IPS DF 4.7 (cell line): ENCODE results near the gene AFF3.
"Not testable (repeated sequence)": the region's sequence is repeated elsewhere in the genome, so short reads cannot be mapped to it uniquely, and the experiment has no call there.

Experiments
- DNase-seq: peaks from one replicate; pipeline ENCODE4 v3.0.0-alpha.2; 2013; ENCODE audit warnings: low spot score; ENCODE audit errors: extremely low read depth

Gene AFF3

DNA sequence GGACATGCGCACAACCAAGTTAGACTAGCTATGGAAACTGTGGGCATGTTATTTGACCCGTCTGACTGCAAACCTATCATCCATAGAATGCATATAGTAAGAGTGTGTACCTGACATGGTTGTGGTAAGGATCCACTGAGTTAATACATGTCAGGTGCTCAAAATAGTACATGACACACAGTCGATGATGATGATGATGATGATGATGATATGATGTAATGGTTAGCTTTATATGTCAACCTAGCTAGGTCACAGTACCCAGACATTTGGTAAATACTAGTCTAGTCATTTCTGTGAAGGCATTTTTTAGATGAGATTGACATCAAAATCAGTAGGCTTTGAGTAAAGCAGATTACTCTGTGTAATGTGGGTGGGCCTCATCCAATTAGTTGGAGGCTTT, 204.1 kb downstream of the AFF3 start:
- DNase-seq = no peak

GRCh38 chr2:99936065-99936464, 206.3 kb downstream of the AFF3 start:
- no peak for DNase-seq

DNA sequence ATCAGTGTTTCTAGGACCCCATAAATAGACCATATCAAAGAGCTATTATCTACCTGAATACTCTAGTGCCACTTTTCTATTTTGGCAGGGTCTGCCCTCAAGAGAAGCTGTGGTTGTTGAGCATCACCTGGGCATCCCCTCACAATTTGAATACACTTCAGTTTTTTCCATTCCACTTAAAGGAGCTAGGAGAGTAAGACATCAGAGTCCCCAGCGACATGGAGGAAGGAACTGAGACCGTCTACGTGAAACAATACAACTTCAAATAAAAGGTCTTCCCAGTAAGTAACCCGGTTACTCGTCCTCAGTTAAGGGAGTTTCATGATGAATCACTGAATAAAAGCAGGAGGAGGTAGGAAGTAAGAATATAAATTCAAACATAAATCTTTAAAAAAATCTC, 206.7 kb downstream of the AFF3 start:
- no peak for DNase-seq

- no peak for DNase-seq
Measured at GRCh38 chr2:99933894-99934650, 208.3 kb downstream of the AFF3 start.

DNA sequence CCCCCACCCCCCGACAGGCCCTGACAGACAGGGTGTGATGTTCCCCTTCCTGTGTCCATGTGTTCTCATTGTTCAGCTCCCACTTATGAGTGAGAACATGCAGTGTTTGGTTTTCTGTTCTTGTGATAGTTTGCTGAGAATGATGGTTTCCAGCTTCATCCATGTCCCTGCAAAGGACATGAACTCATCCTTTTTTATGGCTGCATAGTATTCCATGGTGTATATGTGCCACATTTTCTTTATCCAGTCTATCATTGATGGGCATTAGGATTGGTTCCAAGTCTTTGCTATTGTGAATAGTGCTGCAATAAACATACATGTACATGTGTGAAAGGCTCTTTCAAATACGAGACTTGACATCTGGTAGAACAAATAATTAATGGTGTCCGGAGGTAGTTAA, 208.9 kb downstream of the AFF3 start:
- not testable (repeated sequence) for DNase-seq

DNA sequence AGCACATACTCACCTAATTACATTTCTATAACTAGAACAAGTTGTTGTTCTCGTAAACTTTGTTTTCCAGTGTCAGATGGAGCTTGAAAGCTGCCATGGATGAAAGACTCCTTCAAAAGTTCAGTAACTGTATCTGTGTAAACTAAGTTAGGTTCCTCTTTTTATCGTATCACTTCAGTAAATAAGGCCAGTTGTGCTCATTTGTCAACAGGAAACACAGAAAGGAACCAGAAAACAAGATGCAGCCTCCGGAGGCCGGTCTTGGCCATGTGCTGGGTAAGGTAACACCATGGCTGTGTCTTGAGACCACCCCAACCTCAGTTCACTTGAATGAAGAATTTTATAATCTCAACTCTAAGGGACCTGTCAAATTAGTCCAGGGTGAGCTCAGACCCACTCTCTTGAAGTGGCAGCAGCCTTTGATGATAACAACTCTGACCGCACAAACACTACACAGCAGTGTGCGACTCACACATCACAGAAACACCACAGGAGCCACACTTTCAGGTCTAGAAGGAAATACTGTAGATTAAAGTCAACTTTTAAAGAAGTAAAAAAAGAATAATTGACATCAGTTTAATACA, 213.8 kb downstream of the AFF3 start:
- no peak for DNase-seq

DNA sequence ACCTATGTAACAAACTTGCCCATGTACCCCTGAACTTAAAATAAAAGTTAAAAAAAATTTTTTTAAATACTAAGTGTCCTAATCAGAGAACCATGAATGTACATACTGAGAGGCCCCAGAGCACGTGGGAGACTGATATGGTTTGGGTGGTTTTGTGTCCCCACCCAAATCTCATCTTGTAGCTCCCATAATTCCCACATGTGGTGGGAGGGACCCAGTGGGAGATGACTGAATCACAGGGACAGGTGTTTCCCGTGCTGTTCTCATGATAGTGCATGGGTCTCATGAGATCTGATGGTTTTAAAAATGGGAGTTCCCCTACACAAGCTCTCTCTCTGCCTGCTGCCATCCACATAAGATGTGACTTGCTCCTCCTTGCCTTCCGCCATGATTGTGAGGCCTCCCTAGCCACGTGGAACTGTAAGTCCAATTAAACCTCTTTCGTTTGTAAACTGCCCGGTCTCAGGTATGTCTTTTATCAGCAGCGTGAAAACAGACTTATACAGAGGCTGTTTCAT, 214.6 kb downstream of the AFF3 start:
- not testable (repeated sequence) for DNase-seq

DNA sequence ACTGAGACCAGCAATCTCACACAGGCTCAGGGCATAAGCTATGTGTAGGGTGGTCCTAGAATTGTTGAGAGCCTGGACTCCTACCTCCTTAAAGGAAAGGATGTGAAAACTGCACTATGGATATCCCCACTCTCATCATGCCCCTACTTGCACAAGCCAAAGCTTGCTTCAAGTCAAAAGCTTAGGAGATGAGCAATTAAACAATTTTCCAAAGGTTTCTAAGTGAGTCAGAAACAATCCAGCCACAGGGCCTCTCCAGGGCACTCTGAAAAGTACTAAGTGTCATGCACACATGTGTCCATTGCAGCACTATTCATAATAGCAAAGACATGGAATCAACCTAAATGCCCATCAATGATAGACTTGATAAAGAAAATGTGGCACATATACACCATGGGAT, 215.4 kb downstream of the AFF3 start:
- DNase-seq = no peak

- no peak for DNase-seq
Measured at GRCh38 chr2:99925960-99926359, 216.4 kb downstream of the AFF3 start.

GRCh38 chr2:99922664-99923063, 219.7 kb downstream of the AFF3 start:
- DNase-seq = no peak

DNA sequence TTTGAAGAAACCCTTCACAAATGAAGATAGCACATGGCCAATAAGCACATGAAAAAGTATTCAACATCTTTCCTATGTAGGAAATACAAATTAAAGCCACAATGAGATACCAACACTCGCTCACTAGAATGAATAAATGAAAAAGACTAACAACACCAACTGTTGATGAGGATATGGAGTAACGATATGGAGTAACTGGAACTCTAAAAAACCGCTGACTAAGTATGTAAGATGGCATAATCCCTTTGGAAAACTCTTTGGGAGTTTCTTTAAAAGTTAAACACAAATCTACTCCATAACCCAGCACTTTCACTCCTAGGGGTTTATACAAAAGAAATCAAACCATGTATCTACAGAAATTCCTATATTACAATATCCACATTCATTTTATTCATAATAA, 220.5 kb downstream of the AFF3 start:
- DNase-seq = no peak

- no peak for DNase-seq
Measured at GRCh38 chr2:99918389-99918788, 224.0 kb downstream of the AFF3 start.

GRCh38 chr2:99915108-99915675, 227.2 kb downstream of the AFF3 start:
- no peak for DNase-seq

GRCh38 chr2:99911736-99912135, 230.7 kb downstream of the AFF3 start:
- no peak for DNase-seq

DNA sequence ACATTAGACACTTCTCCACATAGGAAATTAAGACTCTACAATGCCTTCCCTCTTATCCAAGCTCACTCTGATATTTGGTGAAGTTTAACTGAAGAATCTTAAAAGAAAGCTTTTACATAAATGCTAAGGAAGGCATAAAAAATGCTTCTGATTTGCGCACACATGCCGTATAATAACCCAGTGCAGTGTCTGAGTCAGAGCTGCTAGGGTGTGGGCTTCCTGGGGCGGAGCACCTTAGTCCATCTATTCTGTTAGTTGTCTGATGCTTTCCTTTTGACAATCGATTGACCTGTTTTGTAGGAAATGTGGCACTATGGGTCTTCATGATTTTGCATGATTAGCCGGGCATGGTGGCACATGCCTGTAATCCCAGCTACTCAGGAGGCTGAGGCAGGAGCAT, 231.5 kb downstream of the AFF3 start:
- no peak for DNase-seq

DNA sequence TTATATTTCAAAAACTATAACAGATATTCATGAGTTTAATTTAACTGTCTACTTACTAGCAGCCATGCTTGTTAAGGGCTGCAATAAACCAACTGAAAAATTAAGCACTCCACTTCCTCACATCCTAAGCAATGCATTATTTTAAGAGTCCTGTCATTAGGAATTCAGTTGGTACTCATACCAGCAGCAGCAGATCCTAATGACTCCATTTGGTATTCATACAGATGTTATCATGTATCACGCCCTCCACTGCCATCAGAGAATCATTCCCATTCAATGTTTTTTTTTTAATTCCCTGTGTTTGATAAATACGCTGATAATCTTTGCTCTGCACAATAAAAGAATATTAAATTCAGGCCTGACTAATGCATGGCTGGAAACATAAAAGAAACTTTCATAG, 236.8 kb downstream of the AFF3 start:
- no peak for DNase-seq

DNA sequence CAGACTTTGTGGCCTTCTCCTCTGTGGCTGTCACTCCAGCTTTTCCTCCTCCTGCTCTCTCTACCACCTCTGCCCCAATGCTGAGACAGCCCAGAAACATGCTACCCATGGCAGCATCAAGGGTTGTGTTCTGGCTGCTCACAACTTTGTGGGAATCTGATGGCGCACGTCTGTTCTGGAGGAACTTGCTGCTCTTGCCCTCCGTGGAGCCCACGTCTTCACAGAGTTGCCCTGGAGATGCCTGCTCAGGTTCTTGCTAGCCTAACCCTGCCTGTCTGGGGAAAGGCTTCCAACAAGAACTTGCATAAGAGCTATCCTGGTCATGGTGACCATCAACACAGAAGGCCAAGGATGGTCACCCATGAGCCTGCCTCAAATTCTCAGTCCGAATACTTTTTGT, 237.4 kb downstream of the AFF3 start:
- no peak for DNase-seq

DNA sequence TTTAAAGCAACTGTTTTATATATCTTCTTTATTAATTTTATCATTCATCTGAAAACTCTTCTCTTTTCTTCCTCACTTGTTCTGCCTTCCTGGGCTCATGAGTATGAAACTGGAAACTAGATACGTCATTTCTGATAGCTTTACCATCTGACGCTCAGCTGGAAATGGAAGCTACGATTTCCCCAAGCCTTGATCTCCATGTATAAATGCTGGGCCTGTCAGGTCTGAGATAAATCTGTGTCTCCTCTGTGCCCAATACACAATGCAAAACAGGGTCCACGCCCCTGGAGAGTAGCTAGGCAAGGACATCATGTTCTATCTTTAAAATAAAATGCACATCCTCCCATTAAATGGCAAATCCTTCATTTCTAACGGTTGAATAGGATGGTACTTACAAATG, 238.4 kb downstream of the AFF3 start:
- no peak for DNase-seq

- DNase-seq = no peak
Measured at GRCh38 chr2:99900556-99900955, 241.8 kb downstream of the AFF3 start.

GRCh38 chr2:99899882-99900281, 242.5 kb downstream of the AFF3 start:
- DNase-seq = no peak

GRCh38 chr2:99899058-99899855, 243.1 kb downstream of the AFF3 start:
- no peak for DNase-seq
